Measurements from ENCODE around the gene ZBTB20.

The ZBTB20 gene

DNA sequence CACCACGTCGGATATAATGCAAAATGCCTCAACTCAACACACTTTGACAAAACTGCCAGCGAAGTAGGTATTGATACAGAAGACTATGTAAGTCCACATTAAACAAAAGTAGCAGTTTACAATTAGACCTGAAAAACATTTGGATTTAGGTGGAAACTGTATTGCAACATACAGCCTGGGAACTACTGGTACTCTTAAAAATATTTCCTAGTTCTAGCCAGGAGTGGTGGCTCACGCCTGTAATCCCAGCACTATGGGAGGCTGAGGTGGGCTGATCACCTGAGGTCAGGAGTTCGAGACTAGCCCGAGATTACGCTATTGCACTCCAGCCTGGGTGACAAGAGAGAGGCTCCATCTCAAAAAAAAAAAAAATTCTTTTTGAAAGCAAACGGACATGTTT lies 246.2 kb downstream of the ZBTB20 start:
- DNase-seq: no peak

DNA sequence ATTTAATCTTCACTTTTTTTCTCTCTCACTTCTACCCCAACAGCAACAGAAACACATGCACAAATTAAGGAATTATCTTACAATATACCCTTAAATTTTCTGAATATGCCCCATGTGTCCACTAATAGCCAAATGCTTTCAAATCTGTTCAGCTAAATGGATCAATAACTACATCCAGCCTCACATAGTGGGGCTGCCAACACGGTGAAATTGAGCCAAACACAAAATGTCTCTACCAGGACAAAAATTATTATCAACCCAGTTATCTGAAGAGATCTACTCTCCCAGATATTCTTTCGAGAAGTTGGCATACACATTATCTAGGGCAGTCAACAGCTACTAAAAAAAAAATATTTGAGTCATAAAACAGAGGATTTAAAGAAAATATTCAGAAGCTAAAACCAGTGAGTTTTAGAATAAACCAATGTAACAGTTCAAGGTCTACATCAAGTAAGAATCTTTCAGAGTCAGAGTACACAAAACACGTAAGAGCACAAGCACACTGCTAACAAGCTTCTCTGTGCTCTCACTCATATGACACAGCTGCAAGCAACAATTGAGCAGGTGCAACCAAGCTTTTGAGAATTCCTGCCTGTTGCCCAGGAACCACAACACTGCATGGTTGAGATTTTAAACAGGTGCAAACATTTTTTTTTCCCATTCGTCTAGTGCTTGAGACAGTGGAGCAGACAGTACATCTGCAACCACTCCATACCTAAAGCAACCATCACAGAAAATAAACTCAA lies 247.7 kb downstream of the ZBTB20 start:
- DNase-seq: peak; percentile 71

DNA sequence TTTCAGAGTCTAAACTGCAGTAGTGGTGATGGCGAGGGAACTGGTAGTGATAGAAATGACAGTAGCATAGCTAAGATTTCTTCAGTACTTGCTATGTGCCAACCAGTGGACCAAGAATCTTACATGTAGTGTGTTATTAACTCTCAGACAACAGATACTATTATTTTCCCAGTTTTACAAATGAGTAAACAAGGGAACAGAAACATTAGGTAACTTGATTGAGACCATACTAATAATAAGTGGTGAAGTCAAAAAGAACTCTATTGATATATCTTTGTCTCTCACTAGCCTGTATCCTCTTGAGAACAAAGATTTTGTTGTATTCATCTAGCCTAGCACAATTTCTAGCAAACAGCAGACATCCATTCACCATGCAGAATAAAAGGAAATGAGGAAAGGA lies 250.1 kb downstream of the ZBTB20 start:
- DNase-seq: no peak

DNA sequence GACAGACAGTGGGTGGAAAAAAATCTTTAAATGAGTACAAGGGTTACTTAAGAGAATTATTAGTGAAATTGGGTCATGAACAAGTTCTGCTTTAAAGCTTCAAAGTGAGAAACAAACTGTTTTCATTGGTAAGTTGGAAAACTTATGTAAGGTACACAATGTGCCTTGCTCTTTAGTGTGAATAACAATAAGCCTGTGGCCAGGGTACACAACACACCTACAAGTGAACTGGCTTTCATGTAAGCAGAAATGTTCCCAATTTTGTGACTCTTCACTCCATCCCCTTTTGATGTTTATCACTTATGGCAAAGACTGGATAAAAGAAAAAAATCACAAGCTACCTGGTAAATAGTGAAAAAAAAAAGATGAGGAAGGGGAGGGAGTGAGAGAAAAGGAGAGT lies 253.7 kb downstream of the ZBTB20 start:
- no peak for DNase-seq

DNA sequence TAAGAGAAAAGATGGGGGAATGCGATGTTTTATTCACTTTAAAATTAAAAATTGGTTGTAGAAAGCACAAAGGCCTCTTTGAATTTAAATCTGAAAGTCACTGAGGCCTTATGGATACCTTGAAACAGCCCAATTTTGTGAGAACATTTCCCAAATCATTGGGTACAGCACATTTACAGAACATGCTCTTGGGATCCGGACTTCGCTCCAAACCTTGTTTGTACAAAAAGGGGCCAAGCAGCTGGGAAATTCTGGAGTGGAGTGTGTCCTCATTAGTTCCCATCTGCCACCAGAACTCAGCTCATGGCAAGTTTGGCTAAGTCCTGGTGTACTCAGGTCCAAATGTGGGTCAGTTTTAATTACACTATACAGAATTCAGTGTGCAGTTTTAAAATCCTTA lies 254.2 kb downstream of the ZBTB20 start:
- no peak for DNase-seq

DNA sequence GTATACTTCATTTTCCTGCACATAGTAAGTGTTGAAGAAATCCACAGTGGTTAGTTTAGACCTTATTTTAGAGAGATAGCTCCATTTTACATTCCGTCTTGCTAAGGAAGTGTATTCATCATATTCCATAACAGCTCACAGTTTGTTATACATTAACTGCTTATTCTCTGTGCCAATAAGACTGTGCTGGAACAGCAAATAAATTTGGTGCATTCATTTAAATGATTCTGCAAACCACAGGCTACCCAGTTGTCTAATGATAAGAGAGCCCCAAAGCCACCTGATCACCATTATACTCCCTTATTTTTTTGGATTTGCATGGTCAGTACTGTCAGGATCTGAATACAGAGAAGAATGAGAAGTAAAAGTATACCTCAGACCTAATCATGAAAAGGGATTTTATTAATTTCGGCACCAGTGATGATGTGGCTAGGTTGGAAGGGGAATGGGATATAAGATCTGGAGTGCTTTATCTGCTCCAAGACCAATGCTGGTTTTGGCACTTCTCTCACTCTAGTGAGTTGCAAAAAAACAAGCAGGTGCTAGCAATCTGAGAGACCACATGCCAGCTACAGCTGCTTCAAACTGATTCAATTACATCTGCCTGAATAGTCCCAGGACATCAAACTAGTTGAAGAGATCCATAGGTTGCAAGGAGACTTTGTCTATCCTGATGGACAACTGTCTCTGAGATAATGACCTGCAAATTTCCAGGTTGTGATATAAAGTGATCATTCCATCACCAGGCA lies 254.8 kb downstream of the ZBTB20 start:
- peak; percentile 23 for DNase-seq

DNA sequence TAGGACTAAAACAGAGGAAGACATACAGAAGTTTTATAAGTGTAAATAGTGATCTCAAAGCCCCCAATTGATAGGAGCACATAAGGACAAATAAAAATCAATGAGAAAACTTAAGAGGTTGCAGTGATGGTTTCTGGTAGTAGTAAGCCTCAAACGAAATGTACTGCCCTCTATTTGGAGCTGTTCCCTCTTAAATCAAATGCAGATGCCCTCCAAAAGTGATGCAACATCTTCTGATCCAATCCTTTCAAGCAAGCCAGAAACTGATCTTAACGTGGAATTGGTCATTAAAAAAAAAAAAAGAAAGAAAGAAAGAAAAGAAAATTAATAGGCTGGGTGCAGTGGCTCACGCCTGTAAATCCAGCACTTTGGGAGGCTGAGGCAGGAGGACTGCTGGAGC lies 259.3 kb downstream of the ZBTB20 start:
- no peak for DNase-seq

DNA sequence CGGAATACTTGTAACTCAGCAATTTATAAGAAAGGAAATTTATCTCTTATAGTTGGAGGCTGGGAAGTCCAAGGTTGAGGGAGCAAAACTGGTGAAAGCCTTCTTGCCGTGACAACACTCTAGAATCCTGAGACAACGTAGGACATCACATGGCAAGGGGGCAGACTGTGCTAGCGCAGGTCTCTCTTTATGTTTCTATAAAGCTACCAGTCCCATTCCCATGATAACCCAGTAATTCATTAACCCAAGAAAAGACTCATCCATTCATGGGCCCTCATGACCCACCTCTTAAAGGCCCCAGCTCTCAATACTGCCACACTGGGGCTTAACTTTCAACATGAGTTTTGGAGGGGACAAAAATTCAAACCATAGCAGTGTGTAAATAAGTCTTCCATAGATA lies 260.2 kb downstream of the ZBTB20 start:
- DNase-seq: no peak

DNA sequence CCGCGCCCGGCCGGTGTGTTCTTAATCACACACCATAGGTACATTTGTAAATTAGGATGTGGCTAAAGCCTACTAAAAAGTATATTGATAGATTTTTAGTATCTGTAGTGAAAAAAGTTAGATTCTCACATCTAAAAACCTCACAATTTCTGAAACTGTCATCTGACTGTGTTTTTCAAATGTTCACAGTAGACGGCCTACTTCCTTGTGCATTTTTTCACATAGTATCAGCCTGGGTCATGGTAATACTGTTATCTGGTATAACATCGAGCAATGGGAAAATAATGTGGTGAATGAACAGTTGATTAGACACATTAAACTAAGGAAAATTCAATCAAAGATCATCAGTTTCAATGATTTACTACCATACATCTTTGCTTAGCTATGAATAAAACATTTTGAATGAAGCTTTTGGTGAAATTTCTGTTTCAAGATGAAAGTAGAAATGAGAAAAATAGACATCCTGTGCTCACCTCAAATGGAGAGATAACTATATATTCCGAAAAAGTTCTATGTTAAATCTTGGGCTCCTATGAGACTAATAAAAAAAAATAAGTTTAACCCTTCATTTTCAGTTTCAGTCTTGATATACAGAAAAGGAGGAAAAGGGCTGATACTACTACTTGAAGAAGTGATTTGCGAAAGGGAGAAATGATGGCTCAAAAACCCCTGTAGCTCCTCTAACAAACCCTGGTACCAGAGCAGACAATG lies 262.7 kb downstream of the ZBTB20 start:
- no peak for DNase-seq

DNA sequence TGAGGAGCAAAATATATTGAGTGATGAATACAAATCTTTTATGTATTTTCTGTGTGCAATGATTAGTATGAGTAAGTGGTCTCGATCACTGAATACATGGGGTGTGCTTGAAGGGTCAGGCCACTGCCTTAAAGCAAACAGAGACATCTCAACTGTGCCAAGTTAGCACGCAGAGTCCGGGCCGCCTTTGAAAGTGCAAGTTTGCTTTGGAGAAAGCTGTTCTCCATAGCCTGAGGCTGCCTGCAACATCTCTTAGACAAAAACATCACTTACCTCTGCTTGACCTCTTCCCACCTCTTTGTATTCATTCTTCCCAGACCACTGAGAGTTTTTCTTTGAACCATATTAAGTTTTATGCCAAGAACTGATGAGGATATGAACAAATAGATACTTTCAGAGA lies 267.0 kb downstream of the ZBTB20 start:
- no peak for DNase-seq

DNA sequence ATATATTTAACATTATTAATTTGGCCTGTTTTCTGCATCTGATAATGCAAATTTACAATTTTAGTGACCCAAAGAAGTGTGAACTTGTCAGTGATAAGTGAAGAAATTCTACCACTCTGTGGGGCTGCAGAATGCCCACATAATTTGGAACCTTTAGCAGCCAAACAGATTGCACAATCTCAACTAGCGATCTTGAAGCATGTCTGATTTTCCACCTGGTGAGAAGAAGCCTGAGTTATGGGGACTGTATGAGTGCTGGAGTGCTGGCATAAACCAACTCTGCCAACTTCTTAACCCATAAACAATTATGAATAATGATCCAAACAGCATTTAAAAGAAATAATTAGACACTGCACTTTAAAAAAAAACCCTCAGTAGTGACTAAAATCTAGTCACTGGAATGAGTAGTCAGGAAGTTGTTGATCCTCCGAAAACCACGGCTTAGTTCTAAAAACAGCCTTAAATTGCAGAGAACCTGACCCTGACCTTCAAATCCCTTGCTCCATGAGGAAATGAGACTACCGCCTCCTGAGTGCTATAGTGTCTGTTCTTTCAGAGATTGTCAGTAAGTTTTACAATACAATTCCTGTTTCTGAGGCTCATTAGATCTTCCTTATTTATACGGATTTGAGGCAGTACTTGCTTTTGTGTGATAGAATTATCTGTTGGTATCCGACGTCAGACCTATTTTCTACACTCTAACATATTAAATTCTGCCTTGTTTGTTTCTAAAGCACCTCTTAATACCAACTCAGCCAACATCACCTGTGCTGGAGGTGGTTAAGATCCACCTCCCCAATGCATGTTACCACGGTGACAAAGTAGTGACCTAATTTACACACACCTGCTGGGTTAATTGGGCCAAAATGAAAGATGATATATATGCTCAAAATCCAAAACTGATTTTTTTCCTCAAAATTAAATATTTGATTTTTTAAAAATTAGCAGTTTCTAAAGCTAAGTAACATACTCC lies 267.7 kb downstream of the ZBTB20 start:
- no peak for DNase-seq

DNA sequence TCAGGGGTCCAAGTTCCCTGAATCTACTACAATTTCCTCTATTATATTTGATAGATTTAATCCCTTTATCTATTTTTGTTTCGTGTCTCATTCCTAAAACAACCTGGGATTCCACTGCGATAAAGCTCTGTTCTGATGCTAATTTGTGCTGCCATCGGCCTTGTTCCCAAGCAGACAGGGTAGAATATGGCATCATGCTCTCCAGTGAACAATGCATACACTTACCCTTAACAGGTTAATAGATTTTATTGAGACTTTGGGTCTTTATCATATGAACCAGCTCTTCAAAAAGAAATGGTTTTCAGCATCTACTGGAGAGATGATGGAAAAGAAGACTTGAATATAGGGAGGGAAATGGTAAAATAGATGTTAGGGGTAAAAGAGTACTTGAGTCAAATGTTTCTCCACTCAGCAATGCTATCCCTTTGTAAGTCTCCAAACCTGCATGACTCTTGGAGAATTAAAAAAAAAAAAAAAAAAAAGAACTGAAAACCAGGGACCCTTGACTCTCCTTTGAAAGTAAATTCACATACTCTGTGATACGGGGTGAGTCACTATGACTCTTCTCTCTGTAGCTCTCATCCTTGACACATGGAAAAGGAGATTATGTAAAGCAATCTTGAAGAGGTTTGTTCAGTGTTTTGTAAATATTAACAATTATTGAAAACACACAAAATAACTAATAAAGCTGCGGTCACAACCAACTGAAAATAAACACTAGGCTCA lies 268.8 kb downstream of the ZBTB20 start:
- no peak for DNase-seq

DNA sequence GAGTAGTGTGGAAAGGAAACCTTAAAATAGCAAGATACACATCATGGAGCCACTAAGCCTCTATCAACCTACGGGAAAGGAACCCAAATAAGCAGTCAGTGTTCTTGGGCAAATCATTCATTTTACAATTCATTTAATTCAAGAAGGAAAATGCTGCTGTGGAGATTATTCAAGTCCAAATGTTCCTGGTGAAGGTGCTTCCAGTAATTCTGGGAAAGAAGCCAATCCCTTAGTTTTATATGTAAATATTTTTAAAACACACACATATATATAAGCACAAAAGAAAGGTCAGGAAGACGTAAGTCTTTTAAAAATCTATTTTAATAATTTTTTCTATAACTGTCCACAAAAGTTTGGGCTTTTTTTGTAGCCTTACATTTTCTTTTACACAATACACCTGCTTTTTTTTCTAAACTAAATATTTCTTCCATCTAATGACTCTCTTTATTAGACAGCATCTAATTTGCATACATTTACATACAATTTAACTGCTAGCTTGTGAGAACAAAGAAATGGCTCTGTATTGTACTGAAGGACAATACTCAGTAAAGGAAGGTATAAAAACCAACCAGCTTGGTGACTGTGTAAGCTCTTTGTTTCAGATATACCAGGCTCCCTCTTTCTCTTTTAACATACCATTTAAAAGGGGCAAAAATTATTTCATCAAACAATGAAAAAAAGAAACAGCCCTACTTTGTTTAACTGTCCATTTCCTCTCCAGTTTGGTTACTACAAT lies 269.5 kb downstream of the ZBTB20 start:
- DNase-seq: no peak

DNA sequence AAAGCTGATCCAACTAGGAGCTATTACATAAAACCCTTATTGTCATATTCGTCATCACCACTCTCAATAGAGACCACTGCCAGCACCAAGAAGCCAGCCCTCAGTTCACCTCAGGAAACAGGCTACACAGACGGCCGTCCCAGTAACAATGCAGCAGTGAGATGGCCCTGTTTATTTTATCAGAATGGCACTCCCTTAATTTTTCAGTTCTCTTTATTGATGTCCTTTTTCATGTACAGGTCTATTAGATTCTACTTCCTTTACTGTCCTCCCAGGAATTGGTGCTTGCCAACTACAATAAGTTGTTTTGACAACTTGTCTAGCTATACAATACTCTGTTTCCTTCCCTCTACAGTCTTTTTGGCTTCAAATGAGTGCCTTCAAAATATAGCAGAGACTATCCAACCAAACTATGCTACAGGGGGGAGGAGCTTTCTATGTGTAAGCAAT lies 272.5 kb downstream of the ZBTB20 start:
- DNase-seq: peak; percentile 23

DNA sequence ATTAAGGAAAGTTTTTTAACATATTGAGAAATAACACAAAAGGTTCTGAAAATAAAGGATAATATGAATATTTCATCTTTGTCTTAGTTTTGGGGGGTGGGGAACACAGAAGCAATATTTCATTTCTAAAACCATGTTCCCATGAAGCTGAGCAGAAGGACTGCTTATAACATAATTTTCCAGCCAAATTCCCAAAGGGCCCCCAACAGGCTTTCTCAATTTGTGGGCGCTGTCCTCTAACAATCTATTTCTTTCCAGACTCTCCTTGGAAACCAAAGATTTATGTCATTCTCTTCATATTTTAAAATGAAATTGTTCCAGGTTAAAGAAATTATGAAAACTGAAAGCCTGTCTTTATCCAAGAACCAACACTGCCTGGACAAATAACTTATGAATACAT lies 273.5 kb downstream of the ZBTB20 start:
- DNase-seq: no peak

DNA sequence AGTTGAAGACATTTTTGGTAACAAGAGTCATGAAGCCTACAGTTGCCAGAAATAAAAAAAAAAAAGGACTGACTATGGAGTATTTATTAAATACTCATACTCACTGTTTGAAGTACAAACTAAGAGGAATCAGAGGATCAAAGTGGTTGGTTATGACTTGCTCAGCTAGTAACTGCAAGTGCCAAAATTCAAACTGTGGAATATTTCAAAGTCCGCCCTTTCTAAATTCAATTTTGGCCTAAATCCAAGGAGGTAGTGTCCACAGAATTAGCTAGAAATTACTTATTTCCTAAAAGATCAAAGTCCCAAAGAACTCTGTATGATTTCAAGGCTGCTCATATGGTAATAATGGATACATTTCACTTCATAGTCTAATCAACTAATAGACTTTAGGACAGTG lies 274.5 kb downstream of the ZBTB20 start:
- no peak for DNase-seq

DNA sequence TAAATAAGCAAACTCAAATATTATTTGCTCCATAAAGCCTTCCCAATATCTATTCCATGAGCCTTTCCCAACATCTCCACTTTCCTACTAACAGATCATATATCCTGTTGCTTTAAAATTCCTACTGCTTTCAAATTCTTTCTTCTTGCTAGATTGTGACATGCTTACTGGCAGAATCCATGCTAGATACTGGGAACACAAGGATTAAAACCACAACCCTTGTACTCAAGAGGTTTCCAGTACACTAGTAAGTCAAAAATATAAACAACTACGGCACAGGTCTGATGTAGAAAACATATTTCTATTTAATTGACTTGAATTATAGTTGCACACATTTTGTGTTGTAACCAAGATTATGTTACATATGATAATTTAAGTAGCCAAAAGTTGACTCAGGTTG lies 275.0 kb downstream of the ZBTB20 start:
- no peak for DNase-seq

DNA sequence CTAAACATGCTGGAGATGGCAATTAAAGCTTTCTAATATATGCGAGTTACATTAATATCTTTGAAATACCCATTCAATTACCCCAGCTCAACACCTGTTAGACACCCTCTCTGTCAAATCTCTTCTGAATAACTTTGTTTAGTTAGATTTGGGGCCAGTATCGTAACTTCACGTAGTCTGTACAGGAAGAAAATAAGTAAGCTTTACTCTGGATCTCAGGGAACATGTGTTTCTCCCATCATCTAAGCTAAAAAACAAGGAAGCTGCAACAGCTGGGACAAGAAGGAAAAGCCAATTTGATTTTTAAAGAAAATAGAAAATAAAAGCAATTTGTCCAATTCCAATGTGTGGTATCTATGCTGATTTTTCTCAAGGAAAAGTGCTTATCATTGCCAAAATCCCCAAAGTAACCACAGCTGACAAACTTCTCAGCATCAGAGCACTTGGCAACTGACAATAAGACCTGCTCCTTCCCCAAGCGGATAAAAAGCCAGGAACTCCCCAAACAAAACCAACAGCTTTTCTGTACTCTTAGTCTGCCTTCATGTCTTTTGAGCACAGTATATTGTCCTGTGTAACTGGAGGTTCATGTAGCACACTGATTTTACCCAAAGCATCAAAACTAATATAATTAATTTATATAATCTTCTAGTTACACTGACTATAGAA lies 279.1 kb downstream of the ZBTB20 start:
- DNase-seq: no peak

DNA sequence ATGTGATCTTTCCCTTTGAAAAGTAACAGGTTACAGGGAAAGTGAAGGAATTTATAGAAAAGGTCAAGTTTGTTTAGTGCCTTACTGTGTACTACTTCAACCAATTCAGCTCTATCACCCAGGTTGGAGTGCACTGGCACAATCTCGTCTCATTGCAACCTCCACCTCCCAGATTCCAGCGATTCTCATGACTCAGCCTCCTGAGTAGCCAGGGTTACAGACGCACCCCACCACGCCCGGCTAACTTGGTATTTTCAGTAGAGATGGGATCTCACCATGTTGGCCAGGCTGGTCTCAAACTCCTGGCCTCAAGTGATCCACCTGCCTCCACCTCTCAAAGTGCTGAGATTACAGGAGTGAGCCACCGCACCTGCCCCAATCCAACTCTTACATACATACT lies 279.7 kb downstream of the ZBTB20 start:
- DNase-seq: no peak

DNA sequence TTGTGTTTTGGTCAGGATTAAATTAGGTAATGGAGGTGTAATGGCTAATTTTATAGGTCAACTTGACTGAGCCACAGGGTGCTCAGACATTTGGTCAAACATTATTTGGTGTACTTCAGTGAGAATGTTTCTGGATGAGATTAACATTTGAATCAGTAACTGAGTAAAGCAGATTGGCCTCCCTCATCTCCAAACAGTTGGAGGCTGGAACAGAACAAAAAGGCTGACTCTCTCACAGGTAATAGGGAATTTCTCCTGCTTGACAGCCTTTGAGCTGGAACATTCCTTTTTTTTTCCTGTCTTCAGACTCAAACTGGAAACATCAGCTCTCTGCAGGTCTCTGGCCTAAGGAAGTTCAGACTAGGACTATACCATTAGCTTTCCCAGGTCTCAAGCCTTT lies 280.7 kb downstream of the ZBTB20 start:
- DNase-seq: no peak

DNA sequence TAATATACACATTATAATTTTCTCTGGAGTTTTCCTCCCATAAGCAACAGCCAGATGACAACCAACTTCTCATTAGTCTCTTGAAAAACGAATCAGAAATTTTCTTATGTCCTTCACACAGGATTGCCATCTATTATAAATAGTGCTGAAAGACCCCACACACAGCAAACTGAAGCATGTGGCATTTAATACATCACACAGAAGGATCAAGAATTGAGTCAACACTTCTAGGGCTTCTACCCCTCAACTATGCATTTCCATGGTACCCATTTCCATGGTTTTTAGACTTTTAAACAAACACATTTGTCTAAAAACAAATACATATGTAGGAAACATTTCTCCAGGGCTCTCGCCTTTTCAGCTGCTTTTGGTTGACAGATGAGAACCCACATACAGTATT lies 282.1 kb downstream of the ZBTB20 start:
- DNase-seq: no peak

Measured in right hindlimb (tissue), 1 donor.